ENCODE data around the gene MICALL2.

DNA sequence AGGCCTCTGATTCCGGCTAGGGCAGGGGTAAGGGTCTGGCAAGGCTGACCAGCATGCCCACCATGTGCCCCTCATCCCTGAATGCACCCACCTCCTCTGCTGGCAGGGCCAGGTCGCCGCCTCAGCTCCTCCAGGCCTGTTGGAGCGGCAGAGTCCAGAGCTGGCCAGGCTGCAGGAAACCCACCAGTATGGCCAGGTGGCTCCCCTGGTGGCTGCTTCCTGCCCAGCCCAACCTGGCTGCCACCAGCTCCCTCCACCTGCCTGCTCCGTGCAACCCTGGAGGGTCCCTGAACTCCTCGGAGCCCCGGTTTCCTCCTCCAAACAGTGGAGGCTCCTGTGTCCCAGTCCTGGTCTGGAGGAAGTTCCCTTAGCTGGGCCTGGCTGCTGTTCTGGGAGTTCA, 39.6 kb downstream of the MICALL2 start:
- TF ChIP-seq, protein P1, sequence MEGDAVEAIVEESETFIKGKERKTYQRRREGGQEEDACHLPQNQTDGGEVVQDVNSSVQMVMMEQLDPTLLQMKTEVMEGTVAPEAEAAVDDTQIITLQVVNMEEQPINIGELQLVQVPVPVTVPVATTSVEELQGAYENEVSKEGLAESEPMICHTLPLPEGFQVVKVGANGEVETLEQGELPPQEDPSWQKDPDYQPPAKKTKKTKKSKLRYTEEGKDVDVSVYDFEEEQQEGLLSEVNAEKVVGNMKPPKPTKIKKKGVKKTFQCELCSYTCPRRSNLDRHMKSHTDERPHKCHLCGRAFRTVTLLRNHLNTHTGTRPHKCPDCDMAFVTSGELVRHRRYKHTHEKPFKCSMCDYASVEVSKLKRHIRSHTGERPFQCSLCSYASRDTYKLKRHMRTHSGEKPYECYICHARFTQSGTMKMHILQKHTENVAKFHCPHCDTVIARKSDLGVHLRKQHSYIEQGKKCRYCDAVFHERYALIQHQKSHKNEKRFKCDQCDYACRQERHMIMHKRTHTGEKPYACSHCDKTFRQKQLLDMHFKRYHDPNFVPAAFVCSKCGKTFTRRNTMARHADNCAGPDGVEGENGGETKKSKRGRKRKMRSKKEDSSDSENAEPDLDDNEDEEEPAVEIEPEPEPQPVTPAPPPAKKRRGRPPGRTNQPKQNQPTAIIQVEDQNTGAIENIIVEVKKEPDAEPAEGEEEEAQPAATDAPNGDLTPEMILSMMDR (tag by site-specific recombination; IDR thresholded peaks at IDR 0.05): no peak
- no peak for TF ChIP-seq SETDB1 (IDR thresholded peaks at IDR 0.05; ENCODE audit: insufficient read length, low read length)
- no peak for TF ChIP-seq BCL11A (tag by site-specific recombination; IDR thresholded peaks at IDR 0.05; ENCODE audit: low read depth)
- no peak for TF ChIP-seq ZNF24 (tag by site-specific recombination; IDR thresholded peaks at IDR 0.05)
- TF ChIP-seq ZSCAN16 (tag by site-specific recombination; IDR thresholded peaks at IDR 0.05): no peak

All from HEK293 (cell line).